Body of pancreas (tissue), 4 donors: Measurements from ENCODE around the gene SLC26A11.

Source experiments
- CTCF ChIP-seq, 7 experiments: fragments of 450-650 bp in 4 of 7; fragments of 200-600 bp in 3 of 7; sonication (generic) in 3 of 7; IDR thresholded peaks; one replicate each; pipeline ENCODE4 v1.5.1; 2016 to 2019; ENCODE audit warnings: antibody characterized with exemption in 7 of 7
- POLR2A ChIP-seq, 3 donors: fragments of 450-650 bp; IDR thresholded peaks; one replicate each; pipeline ENCODE4 v1.6.1; 2016; ENCODE audit warnings: antibody characterized with exemption in 3 of 3, mild to moderate bottlenecking in 2 of 3

- no peak for TF ChIP-seq CTCF (IDR thresholded peaks at IDR 0.05)
- no peak for TF ChIP-seq POLR2A (IDR thresholded peaks at IDR 0.05)
Measured at GRCh38 chr17:80268427-80268826, 48.2 kb downstream of the SLC26A11 start.
